DND-41 (cell line): ENCODE data around the gene IRF6.
A peak's percentile ranks its signal among the peaks of the same experiment; 100 is the strongest.

Source experiments
- ATAC-seq: fragments of 200-7000 bp; cut with Tn5 transposase; 3 replicates; pipeline ENCODE4 v1.9.1; 2021; ENCODE audit warnings: low read depth; ENCODE audit not compliant: insufficient read depth
- DNase-seq: peaks from one replicate; pipeline ENCODE4 v3.0.0-alpha.2; 2020
- H2AFZ ChIP-seq: 2 replicates; pipeline ENCODE4 v1.6.0; 2012; ENCODE audit warnings: low read depth, low read length
- H3K27ac ChIP-seq: 2 replicates; pipeline ENCODE4 v1.5.1; 2012; ENCODE audit warnings: low read length, inconsistent platforms
- H3K27me3 ChIP-seq: fragments of 200-600 bp; sonication (generic); 2 replicates; pipeline ENCODE4 v1.6.0; 2012; ENCODE audit warnings: low read length, mild to moderate bottlenecking, inconsistent platforms; ENCODE audit not compliant: insufficient read depth, poor library complexity
- H3K36me3 ChIP-seq: 2 replicates; pipeline ENCODE4 v1.5.1; 2012; ENCODE audit warnings: low read length, inconsistent platforms; ENCODE audit not compliant: insufficient read depth
- H3K4me1 ChIP-seq: 2 replicates; pipeline ENCODE4 v1.5.1; 2012; ENCODE audit warnings: mild to moderate bottlenecking, low read length; ENCODE audit not compliant: insufficient read depth
- H3K4me2 ChIP-seq: 2 replicates; pipeline ENCODE4 v1.6.0; 2012; ENCODE audit warnings: mild to moderate bottlenecking, moderate library complexity, low read length, inconsistent platforms; ENCODE audit not compliant: insufficient read depth
- H3K4me3 ChIP-seq, 2 experiments: fragments of 200-600 bp in 1 of 2; shearing (Covaris generic) in 1 of 2; 2 replicates each; pipeline ENCODE4 v1.5.1; 2012 to 2016; ENCODE audit warnings: inconsistent platforms in 2 of 2, low read length in 2 of 2, mild to moderate bottlenecking in 2 of 2, low read depth in 1 of 2, moderate library complexity in 1 of 2
- H3K79me2 ChIP-seq: 2 replicates; pipeline ENCODE4 v1.6.0; 2012; ENCODE audit warnings: low read length, inconsistent platforms; ENCODE audit not compliant: insufficient read depth
- H3K9ac ChIP-seq: 2 replicates; pipeline ENCODE4 v1.6.0; 2012; ENCODE audit warnings: low read depth, mild to moderate bottlenecking, inconsistent platforms, low read length, moderate library complexity
- H3K9me3 ChIP-seq: 2 replicates; pipeline ENCODE4 v1.5.1; 2012; ENCODE audit warnings: low read length, moderate library complexity, mild to moderate bottlenecking, inconsistent platforms; ENCODE audit not compliant: insufficient read depth, severe bottlenecking
- H4K20me1 ChIP-seq: 2 replicates; pipeline ENCODE4 v1.6.0; 2012; ENCODE audit warnings: low read length; ENCODE audit not compliant: insufficient read depth
- EZH2 ChIP-seq: IDR thresholded peaks from 3 replicates; pipeline ENCODE4 v1.6.1; 2012; ENCODE audit warnings: borderline replicate concordance, low read depth, mild to moderate bottlenecking, moderate library complexity, low read length, inconsistent platforms; ENCODE audit not compliant: severe bottlenecking
- TF ChIP-seq, protein P1 (sequence below): IDR thresholded peaks from 2 replicates; pipeline ENCODE4 v1.5.1; 2012; ENCODE audit warnings: borderline replicate concordance, low read length, moderate library complexity, mild to moderate bottlenecking; ENCODE audit not compliant: poor library complexity, severe bottlenecking; ENCODE audit errors: extremely low read depth

IRF6 gene

DNA sequence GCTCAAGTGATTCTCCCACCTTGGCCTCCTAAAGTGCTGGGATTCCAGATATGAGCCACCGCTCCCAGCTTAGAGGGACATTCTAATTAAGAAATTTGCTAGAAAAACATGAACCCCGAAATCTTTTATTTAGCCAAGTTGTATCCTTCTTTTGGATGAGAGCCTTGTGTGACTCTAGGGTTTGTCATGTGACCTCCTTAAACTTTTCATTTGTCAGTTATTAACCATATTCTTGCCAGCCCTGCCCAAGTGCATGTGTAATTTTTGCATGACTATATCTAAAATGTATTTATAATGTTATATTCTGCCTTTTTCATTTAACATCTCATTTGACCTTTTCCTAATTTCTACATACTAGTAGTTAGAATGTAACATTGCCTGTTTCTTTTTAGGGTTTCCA lies 23.8 kb upstream of the IRF6 start:
- Histone ChIP-seq H2AFZ (no peak overlapping the region), H3K4me3 (peak overlapping the region in 1 of 2 experiments; percentile 80; a peak in 1 of 4 replicates), H3K36me3 (peaks cover 50% of the 10 kb centered on the region), H3K9me3 (no peaks in the 10 kb centered on the region), H3K4me1 (peaks cover 28% of the 10 kb centered on the region), H3K4me2 (peak overlapping the region; percentile 68), H3K27me3 (no peaks in the 10 kb centered on the region), H3K79me2 (peaks cover 36% of the 10 kb centered on the region), H3K27ac (no peak overlapping the region), H3K9ac (peak overlapping the region; percentile 67), H4K20me1 (no peaks in the 10 kb centered on the region)
- DNase-seq (no peak), ATAC-seq (no peak)
- no peak for TF ChIP-seq EZH2
- TF ChIP-seq, protein P1, sequence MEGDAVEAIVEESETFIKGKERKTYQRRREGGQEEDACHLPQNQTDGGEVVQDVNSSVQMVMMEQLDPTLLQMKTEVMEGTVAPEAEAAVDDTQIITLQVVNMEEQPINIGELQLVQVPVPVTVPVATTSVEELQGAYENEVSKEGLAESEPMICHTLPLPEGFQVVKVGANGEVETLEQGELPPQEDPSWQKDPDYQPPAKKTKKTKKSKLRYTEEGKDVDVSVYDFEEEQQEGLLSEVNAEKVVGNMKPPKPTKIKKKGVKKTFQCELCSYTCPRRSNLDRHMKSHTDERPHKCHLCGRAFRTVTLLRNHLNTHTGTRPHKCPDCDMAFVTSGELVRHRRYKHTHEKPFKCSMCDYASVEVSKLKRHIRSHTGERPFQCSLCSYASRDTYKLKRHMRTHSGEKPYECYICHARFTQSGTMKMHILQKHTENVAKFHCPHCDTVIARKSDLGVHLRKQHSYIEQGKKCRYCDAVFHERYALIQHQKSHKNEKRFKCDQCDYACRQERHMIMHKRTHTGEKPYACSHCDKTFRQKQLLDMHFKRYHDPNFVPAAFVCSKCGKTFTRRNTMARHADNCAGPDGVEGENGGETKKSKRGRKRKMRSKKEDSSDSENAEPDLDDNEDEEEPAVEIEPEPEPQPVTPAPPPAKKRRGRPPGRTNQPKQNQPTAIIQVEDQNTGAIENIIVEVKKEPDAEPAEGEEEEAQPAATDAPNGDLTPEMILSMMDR = no peak

DNA sequence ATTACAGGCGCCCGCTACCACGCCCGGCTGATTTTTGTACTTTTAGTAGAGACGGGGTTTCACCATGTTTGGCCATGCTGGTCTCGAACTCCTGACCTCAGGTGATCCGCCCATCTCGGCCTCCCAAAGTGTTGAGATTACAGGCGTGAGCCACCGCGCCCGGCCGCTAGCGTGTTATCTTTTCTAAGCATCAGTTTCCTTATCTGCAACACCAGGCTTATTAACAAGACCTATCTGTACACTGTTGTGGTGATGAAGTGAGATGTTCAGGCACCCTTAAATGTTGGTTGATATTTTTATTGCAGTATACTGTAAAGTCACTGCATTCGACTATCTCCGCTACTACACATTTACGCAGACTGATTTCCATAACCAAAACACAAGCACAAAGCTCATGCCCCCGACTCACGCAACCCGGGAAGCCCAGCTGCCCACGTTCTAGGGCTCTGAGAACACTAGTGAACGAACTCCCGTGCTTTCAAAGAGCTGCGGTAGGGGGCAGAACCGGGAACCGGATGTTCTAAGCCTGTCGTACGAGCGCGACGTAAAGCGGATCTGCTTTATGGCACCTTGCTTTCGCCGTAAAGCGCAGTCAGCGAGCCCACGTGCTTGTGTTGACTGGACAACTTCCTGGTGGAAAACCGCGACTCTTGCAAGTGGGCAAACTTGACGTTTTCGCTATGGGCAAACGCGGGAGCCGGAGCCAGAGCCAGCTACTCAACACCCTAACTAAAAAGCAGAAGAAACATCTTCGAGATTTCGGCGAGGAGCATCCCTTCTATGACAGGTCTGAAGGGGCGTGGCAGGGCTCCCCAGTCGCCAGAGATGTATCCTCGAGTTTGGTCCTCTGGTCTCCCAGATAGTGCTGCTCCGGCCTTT lies 21.7 kb upstream of the IRF6 start, which contains the start of gene UTP25:
Gene UTP25 (plus strand): TSS at position 589 of the 879 bp plus-strand sequence. CDS start 92 bp downstream, at position 681.
- Histone ChIP-seq H3K4me2 (peak within 1 kb of the TSS; percentile 68), H3K4me3 (peak within 1 kb of the TSS; percentile 80 to 82), H3K9ac (peak within 1 kb of the TSS; percentile 67), H3K4me1 (peaks cover 35% of the 10 kb centered on the region), H3K79me2 (peaks cover 36% of the 10 kb centered on the region), H2AFZ (peak within 1 kb of the TSS; percentile 86), H3K9me3 (no peaks in the 10 kb centered on the region), H3K36me3 (peaks cover 30% of the 10 kb centered on the region), H3K27me3 (no peaks in the 10 kb centered on the region), H3K27ac (peak within 1 kb of the TSS; percentile 95), H4K20me1 (no peaks in the 10 kb centered on the region)
- peak; percentile 93 for ATAC-seq
- DNase-seq = peak; percentile 95
- no peak for TF ChIP-seq EZH2
- TF ChIP-seq, protein P1 = peak; percentile 80

DNA sequence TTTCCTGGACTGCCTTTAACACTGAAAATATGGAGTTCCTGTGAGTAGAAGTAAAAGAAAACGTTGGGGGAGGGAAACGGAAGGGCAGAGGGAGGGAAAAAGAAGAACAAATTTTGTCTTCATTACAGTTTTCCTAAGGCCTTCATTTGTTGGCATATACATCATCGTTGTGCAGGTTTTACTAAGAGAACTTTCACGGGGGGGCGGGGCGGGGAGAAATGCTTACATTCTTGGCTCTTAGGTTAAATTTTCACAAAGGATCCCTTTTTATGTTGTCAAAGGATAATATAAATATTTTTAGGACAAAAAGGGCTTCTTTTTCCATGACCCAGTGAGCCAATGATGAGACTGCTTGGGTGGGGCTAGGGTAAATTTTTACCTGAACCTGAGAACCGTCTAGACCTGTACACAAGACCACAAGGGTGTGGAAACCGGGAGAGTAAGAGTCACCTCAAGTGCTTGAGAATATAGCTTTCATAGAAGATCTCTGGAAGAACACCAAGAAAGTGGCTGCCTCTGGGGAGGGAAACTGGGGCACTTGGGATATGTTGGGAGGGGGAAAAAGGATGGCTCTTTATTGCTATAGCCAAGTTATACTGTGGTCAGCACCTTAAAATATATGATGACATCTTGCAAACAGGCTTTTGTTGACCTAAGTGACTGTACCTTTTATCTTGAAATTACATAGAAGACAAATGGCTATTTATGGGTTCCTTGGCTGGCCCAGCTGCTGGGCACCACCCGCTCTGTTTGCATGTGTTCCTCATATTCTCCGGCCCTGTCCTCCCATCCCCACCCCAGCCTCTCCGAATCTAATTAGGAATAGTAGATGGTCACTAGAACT lies 19.9 kb upstream of the IRF6 start:
- H3K27ac ChIP-seq = no peak overlapping the region
- no peak overlapping the region for H2AFZ ChIP-seq
- DNase-seq = no peak

More for the DNA sequence above, 19.9 kb upstream of the IRF6 start:
- Histone ChIP-seq H3K79me2 (peaks cover 29% of the 10 kb centered on the region), H3K4me2 (no peak overlapping the region), H3K4me1 (peaks cover 36% of the 10 kb centered on the region), H3K4me3 (no peak overlapping the region), H3K9ac (no peak overlapping the region), H3K27me3 (peaks cover 4% of the 10 kb centered on the region), H3K9me3 (no peaks in the 10 kb centered on the region), H3K36me3 (peaks cover 13% of the 10 kb centered on the region; the same call in 1 of the 2 replicates), H4K20me1 (no peaks in the 10 kb centered on the region)
- no peak for ATAC-seq
- TF ChIP-seq, protein P1 = no peak
- no peak for TF ChIP-seq EZH2
